Neural cell (in vitro differentiated cells): ENCODE results near the gene PHF2. TPM values are rescaled to one million over a fixed set of nuclear protein-coding genes. Genes with fewer than 3 reads are reported as not detected.

Experiments
- H2AFZ ChIP-seq: fragments of 200-600, 300-800 bp; sonication (generic), shearing (Covaris generic); 2 replicates; pipeline ENCODE4 v1.6.0; 2014; ENCODE audit warnings: low read depth, mild to moderate bottlenecking, antibody characterized with exemption, low read length, moderate library complexity
- H3F3A ChIP-seq: fragments of 200-600 bp; shearing (Covaris generic); 2 replicates; pipeline ENCODE4 v1.6.1; 2016; ENCODE audit warnings: mild to moderate bottlenecking, moderate library complexity, mixed read lengths, antibody characterized with exemption, low read length; ENCODE audit not compliant: insufficient read depth, poor library complexity, severe bottlenecking
- H3K27ac ChIP-seq: fragments of 200-600, 300-800 bp; sonication (generic), shearing (Covaris generic); 2 replicates; pipeline ENCODE4 v1.5.1; 2014; ENCODE audit warnings: mild to moderate bottlenecking, low read length, moderate library complexity
- H3K27me3 ChIP-seq: fragments of 300-800, 200-600 bp; sonication (generic), shearing (Covaris generic); 2 replicates; pipeline ENCODE4 v1.6.0; 2014; ENCODE audit warnings: mild to moderate bottlenecking, low read depth, low read length, moderate library complexity; ENCODE audit not compliant: insufficient read depth
- H3K36me3 ChIP-seq: fragments of 300-800, 200-600 bp; sonication (generic), shearing (Covaris generic); 2 replicates; pipeline ENCODE4 v1.5.1; 2014; ENCODE audit warnings: mild to moderate bottlenecking, antibody characterized with exemption, low read length, moderate library complexity; ENCODE audit not compliant: insufficient read depth
- H3K4me2 ChIP-seq: fragments of 300-800, 200-600 bp; sonication (generic), shearing (Covaris generic); 2 replicates; pipeline ENCODE4 v1.6.0; 2014; ENCODE audit warnings: mild to moderate bottlenecking, low read length
- H3K4me3 ChIP-seq: fragments of 300-800, 200-600 bp; sonication (generic), shearing (Covaris generic); 2 replicates; pipeline ENCODE4 v1.5.1; 2014; ENCODE audit warnings: mild to moderate bottlenecking, low read length, moderate library complexity
- H3K79me2 ChIP-seq: fragments of 200-600 bp; shearing (Covaris generic); replicated peaks from 2 replicates; pipeline ENCODE4 v1.6.0; 2014; ENCODE audit warnings: mild to moderate bottlenecking, low read length, moderate library complexity; ENCODE audit not compliant: insufficient read depth
- H3K9ac ChIP-seq: fragments of 300-800, 200-600 bp; sonication (generic), shearing (Covaris generic); 2 replicates; pipeline ENCODE4 v1.6.1; 2016; ENCODE audit warnings: mild to moderate bottlenecking, low read length, mixed read lengths
- H3K9me2 ChIP-seq: fragments of 200-600 bp; shearing (Covaris generic); 2 replicates; pipeline ENCODE4 v1.6.1; 2016; ENCODE audit warnings: mild to moderate bottlenecking, low read length, mixed read lengths; ENCODE audit not compliant: insufficient read depth
- H3K9me3 ChIP-seq: fragments of 200-600, 300-800 bp; sonication (generic), shearing (Covaris generic); 2 replicates; pipeline ENCODE4 v1.6.1; 2016; ENCODE audit warnings: mild to moderate bottlenecking, mixed run types, low read length, moderate library complexity, mixed read lengths
- H4K20me1 ChIP-seq: fragments of 200-600 bp; shearing (Covaris generic); 2 replicates; pipeline ENCODE4 v1.6.1; 2016; ENCODE audit warnings: mild to moderate bottlenecking, mixed run types; ENCODE audit not compliant: insufficient read depth
- EP300 ChIP-seq: fragments of 450-650 bp; conservative IDR thresholded peaks from 2 replicates; pipeline ENCODE4 v1.6.1; 2014; ENCODE audit warnings: antibody characterized with exemption, mild to moderate bottlenecking, moderate library complexity; ENCODE audit not compliant: poor library complexity, severe bottlenecking
- EZH2 ChIP-seq: fragments of 200-600, 300-800 bp; shearing (Covaris generic), sonication (generic); IDR thresholded peaks from 2 replicates; pipeline ENCODE4 v1.6.1; 2014; ENCODE audit warnings: antibody characterized with exemption, low read length, borderline replicate concordance, mild to moderate bottlenecking; ENCODE audit not compliant: insufficient read depth, poor library complexity, severe bottlenecking
- MXI1 ChIP-seq: fragments of 450-650 bp; conservative IDR thresholded peaks from 2 replicates; pipeline ENCODE4 v1.6.1; 2014; ENCODE audit warnings: antibody characterized with exemption, mild to moderate bottlenecking; ENCODE audit not compliant: poor library complexity, severe bottlenecking
- POLR2AphosphoS5 ChIP-seq: IDR thresholded peaks from 2 replicates; pipeline ENCODE4 v1.6.1; 2012
- RAD21 ChIP-seq: fragments of 450-650 bp; conservative IDR thresholded peaks from 2 replicates; pipeline ENCODE4 v1.6.1; 2014; ENCODE audit warnings: antibody characterized with exemption, mild to moderate bottlenecking, moderate library complexity
- REST ChIP-seq: IDR thresholded peaks from 2 replicates; pipeline ENCODE4 v1.6.1; 2012; ENCODE audit warnings: borderline replicate concordance
- SMC3 ChIP-seq: fragments of 450-650 bp; conservative IDR thresholded peaks from 2 replicates; pipeline ENCODE4 v1.6.1; 2014; ENCODE audit warnings: antibody characterized with exemption, mild to moderate bottlenecking, moderate library complexity; ENCODE audit not compliant: poor library complexity
- TAF1 ChIP-seq: IDR thresholded peaks from 2 replicates; pipeline ENCODE4 v1.6.1; 2012; ENCODE audit warnings: low read depth
- polyA plus RNA-seq: library from polyadenylated mRNA; depleted of rRNA; stranded (reverse); fragments of >200 nt; gene quantifications from 2 replicates; pipeline ENCODE4 v1.2.3, GENCODE V29; 2014
- TF ChIP-seq, protein P1 (sequence below): fragments of 450-650 bp; IDR thresholded peaks from 2 replicates; pipeline ENCODE4 v1.5.1; 2014; ENCODE audit warnings: antibody characterized with exemption, mild to moderate bottlenecking, moderate library complexity; ENCODE audit not compliant: poor library complexity, severe bottlenecking

The PHF2 gene
- polyA plus RNA-seq, 1 donor from 2014 or later = 42.4 TPM

DNA sequence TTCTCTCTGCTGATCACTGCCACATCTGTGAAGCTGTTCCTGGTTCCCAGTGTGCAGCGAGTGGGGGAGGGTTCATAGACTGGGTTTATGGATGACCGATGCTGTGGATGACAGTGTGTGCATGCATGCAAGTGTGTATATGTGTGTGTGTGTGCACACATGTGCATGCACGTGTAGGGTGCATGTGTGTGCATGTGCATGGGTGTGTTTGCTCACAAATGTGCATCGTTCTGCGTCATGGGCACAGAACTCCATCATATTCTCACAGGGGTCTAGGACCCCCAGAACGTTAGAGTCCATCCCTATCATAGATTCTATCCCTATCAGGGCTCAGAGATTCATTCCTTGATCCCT, 134.0 kb downstream of the PHF2 start:
- Histone ChIP-seq H3K36me3 (no peaks in the 10 kb centered on the region), H3K9ac (no peak overlapping the region), H3K79me2 (no peaks in the 10 kb centered on the region), H4K20me1 (no peaks in the 10 kb centered on the region), H3K9me2 (no peaks in the 10 kb centered on the region), H3K9me3 (no peaks in the 10 kb centered on the region), H2AFZ (no peak overlapping the region), H3K4me3 (no peak overlapping the region), H3F3A (no peaks in the 10 kb centered on the region), H3K4me2 (no peak overlapping the region), H3K27me3 (no peaks in the 10 kb centered on the region), H3K27ac (no peak overlapping the region)
- TF ChIP-seq, protein P1, sequence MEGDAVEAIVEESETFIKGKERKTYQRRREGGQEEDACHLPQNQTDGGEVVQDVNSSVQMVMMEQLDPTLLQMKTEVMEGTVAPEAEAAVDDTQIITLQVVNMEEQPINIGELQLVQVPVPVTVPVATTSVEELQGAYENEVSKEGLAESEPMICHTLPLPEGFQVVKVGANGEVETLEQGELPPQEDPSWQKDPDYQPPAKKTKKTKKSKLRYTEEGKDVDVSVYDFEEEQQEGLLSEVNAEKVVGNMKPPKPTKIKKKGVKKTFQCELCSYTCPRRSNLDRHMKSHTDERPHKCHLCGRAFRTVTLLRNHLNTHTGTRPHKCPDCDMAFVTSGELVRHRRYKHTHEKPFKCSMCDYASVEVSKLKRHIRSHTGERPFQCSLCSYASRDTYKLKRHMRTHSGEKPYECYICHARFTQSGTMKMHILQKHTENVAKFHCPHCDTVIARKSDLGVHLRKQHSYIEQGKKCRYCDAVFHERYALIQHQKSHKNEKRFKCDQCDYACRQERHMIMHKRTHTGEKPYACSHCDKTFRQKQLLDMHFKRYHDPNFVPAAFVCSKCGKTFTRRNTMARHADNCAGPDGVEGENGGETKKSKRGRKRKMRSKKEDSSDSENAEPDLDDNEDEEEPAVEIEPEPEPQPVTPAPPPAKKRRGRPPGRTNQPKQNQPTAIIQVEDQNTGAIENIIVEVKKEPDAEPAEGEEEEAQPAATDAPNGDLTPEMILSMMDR = no peak
- TF ChIP-seq MXI1 (no peak), EZH2 (no peak), SMC3 (no peak), TAF1 (no peak), REST (no peak), POLR2AphosphoS5 (no peak), RAD21 (no peak), EP300 (no peak)

- no peak overlapping the region for H3K9ac ChIP-seq
- no peaks in the 10 kb centered on the region for H3K79me2 ChIP-seq
- H3K36me3 ChIP-seq = no peaks in the 10 kb centered on the region
- H3K4me3 ChIP-seq = no peak overlapping the region
- H3K9me3 ChIP-seq = no peaks in the 10 kb centered on the region
- H3K4me2 ChIP-seq = no peak overlapping the region
- TF ChIP-seq TAF1 (no peak), SMC3 (no peak), EZH2 (no peak), RAD21 (no peak), MXI1 (no peak), POLR2AphosphoS5 (no peak), EP300 (no peak), REST (no peak)
- TF ChIP-seq, protein P1 = no peak
- H3K27me3 ChIP-seq = no peaks in the 10 kb centered on the region
- no peaks in the 10 kb centered on the region for H4K20me1 ChIP-seq
- H3K27ac ChIP-seq = no peak overlapping the region
- H3K9me2 ChIP-seq = no peaks in the 10 kb centered on the region
- no peaks in the 10 kb centered on the region for H3F3A ChIP-seq
- no peak overlapping the region for H2AFZ ChIP-seq
Measured at GRCh38 chr9:93711002-93711401, 134.6 kb downstream of the PHF2 start.
